Activated naive CD4-positive, alpha-beta T cell treated with Interleukin-2 at 50 U/mL for 16 hours (primary cell): ENCODE data around the gene COPZ2.
"Not testable (repeated sequence)": the region's sequence is repeated elsewhere in the genome, so short reads cannot be mapped to it uniquely, and the experiment has no call there.

Experiments
- DNase-seq: peaks from one replicate; pipeline ENCODE4 v3.0.0-alpha.2; 2020

Gene COPZ2

DNA sequence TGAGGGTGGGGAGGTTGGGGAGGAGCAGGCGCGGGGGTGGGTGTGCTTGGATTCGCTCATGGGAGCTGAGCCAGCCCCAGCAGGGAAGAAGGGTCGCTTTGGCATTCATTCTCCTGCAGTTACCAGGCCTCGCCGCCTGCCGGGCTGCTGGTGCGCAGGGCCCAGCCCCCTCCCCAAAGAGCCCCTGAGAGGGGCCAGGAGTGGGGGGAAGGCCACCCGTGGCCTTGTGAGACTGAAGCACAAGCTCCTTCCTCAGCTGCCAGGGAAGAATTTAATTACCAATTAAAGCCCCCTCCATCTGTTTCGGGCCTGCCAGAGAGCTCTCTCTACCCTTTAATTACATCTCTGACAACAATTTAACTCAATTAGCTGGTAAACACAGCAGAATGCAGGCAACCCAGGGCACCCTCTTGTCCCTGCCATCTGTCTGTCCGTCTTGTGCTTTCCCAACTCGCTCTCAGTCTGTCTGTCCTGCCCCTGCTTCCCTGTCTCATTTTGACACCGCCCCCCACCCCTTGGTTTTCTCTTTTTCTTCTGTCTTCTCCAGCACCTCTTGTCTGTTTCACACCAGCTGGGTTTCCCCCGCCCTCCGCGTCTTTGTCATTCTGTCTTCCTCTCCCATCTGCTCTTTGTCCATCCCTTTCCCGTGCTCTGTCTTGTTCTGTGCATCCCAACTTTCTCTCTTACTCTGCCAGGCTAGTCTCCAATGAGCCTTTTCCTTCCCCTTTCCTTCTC, 34.0 kb downstream of the COPZ2 start:
- no peak for DNase-seq

DNA sequence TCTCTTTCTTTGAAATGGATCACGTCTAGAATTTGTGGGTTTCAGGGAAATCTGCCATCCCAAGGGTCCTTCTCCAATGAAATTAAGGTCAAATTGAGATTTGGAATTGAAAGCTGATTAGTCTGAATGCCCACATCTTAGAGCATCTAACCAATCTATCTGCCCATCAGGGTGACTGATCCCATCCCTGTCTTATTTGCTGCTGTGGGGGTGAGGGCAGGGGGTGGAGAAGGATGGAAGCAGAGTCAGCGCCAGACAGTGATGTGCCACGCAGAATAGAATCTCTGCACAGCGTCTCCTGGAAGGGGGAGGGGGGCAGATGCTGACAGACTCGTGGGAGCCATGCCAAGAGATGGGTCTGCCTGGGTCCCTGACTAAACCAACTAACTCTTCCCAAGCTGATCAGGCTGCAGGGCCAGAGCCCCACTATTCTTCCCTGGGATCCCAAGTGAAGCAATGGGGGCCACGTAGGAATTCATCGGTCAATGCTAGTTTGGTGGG, 34.6 kb downstream of the COPZ2 start:
- no peak for DNase-seq

DNA sequence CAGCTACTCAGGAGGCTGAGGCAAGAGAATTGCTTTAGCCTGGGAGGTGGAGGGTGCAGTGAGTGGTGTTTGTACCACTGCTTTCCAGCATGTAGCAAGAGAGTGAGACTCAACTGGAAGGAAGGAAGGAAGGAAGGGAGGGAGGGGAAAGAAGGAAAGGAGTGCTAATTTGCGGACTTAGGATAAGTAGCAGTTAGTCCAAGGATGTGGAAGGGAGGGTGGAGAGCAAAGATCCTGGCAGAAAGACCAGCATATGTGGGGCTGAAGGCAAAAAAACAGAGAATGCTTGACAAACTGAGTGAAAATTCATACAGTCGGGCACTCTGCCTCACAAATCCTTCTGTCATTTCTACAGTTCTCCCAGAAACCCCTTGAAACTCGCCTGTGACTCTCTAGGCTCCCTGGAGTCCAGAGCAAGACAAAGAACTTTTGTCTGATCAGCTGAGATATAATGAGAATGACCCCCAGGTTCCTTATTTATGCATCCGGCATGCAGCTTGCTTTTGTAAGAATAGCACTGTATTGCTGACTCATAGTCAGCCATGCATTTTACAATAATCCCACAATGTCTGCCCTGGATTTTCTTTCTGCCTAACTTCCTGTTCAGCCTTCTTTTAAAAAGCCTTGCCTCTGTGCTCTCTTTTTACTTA, 35.2 kb downstream of the COPZ2 start:
- DNase-seq: no peak

DNA sequence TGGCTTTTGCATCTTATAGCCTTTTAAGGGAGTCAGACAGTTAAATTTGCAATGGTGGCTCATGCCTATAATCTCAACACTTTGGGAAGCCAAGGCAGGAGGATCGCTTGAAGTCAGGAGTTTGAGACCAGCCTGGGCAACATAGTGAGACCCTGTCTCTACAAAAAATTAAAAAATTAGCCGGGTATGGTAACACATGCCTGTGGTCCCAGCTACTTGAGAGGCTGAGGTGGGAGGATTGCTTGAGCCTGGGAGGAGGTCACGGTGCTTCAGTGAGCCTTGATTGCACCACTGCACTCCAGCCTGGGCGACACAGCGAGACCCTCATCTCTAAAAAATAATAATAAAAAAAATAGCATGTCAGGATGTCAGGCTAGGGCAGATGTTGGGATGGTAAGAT, 35.9 kb downstream of the COPZ2 start:
- not testable (repeated sequence) for DNase-seq

DNA sequence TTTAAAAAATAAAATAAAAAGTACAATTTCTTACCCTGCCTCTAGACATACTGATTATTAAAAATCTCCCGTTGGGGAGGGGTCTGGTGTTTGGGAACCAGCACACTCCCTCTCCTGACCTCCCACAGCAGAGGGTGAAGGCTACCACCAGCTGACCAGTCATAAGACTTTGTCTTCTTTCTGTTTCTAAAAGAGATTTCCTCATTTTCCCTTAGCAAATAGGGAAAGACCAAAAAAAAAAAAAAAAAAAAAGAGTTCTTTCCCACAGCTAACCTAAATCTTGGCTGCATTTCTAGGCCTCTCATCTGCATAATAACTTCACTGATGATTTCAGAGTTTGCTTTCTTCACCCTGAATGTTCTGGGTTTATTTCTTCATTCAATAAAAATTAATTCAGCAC, 36.4 kb downstream of the COPZ2 start:
- no peak for DNase-seq

DNA sequence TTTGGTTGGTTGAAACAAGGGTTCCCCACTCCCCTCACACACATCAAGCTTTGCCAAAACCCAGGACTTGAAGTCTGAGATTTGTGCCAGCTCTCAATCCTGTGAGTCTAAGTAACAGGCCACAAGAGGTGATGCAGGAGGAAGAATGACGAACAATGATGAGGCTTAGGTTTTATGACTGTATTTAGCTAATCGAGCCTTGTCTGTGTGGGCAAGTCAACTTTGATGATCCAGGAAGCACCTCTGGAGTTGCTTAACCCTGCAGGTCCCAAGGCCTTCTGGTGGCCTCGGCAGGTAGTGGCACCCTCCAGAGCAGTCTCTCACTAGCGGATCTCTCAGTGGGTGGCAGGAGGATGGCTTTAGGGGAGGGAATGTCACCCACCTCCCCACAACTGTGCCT, 38.0 kb downstream of the COPZ2 start:
- no peak for DNase-seq

DNA sequence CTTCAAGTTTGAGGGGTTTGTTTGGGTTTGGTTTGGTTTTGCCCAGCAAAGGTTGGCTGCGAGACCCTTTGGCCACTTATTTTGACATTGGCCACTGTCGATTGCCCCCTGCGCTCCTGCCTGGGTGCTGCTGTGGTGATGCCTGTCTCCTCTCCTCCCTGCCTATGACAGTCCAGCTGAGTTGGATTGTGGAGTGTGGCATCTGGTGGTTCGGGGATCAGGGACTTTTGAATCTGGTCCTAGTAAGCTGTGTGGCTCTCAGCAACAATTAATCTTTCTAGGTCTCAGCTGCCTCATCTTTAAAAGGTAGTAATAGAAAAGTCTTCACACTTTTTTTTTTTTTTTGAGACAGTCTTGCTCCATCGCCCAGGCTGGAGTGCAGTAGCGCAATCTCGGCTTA, 39.6 kb downstream of the COPZ2 start:
- DNase-seq: no peak

DNA sequence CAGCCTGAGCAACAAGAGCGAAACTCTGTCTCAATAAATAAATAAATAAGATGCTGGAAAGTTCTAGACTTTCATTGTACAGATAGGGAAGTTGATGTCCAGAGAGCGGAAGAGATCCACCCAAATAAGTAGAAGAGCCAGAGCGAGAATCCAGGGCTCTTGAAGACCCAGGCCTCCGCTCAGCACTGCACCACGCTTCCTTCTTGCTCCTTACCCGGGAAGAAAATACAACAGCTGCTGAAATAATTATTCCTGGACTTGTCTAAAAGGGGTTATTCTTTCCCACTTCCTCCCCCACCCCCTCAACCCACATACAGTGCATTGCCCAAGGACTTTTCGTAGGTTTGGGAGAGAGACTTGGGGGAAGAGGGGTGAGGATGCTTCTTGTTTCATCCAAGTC, 40.0 kb downstream of the COPZ2 start:
- DNase-seq: no peak

DNA sequence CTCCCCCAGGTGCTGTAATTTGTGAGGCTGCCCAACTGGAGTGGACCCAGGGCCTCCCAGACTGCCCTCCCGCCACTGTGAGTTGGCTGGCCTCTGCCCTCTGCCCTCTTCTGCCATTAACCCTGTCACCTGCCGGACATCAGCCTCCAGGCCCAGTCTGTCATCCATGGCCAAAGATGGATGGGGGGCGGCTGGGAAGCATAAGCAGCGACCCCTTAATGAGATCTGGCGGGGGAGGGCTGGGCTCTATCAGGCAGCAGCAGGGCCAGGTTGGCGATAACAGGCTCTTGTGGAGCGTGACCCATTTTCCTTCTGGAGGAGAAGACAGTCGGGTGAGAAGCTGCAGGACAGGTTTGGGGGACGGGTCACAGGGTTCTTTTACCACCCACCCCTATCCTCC, 41.4 kb downstream of the COPZ2 start:
- DNase-seq: no peak

DNA sequence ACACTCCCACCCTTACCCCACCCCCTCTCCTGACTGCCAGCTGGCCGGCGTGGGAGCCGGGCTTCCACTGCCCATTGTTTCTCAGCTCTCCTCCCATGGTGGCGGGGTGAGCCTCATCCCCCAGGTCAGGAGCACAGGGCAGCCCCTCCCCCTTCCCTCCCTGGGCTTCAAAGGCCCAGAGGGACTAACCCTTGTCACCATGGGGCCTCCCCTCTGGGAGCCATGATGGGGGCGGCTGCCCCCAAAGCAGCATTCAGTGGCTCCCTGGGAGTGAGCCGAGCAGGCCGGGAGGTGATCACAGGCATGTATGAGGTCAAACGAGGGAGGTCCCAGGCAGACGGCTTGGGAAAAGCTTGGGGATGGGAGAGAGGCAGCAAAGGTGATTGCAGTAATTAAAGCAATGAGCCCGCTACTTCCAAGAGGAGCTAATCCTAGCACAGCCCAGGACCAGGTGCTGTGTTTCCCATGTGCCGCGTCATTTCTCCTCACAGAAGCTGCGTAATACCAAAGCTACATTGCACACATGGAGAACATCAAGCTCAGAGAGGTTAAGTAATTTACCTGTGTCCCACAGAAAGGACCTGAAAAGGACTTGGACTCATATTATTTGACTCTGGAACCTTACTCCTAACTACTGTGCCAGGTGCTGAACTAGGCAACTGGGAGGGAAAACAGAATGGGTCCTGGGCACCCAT, 42.2 kb downstream of the COPZ2 start:
- DNase-seq: no peak

DNA sequence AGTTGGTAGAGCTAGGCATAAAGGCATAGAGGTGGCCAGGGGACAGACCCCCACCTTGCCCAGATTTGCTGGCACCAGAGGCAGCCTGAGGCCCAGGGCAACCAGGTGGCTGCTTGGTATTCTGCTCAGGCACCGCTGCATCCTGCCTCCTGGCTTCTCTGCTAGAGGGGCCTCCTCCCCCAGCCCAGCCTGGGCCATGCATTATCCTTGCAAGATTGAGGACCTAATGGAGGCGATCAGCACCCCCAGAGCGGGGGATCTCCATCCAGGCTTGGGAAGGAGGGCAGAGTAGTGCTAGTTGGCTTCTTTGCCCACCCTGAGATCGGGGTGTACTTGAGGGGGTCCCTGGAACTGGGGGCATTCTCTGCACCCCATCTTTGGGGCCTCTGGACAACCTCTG, 42.9 kb downstream of the COPZ2 start:
- DNase-seq: no peak

DNA sequence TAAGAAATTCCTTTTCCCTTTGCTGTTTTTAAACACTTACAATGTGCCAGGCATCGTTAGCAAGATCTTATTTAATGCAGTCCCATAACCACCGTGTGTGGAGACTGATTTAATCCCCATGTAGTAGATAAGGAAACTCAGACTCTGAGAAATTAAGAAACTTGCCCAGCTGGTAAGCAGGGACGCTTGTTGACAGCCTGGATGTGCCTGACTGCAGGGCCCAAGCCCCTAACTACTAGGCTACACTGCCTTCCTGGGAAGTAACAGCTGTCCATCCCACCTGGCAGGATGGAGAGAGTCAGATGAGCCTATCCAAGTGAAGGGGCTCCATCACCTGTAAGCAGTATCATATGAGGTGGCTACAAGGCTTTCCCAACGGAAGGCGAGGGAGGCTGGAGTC, 43.6 kb downstream of the COPZ2 start:
- no peak for DNase-seq

DNA sequence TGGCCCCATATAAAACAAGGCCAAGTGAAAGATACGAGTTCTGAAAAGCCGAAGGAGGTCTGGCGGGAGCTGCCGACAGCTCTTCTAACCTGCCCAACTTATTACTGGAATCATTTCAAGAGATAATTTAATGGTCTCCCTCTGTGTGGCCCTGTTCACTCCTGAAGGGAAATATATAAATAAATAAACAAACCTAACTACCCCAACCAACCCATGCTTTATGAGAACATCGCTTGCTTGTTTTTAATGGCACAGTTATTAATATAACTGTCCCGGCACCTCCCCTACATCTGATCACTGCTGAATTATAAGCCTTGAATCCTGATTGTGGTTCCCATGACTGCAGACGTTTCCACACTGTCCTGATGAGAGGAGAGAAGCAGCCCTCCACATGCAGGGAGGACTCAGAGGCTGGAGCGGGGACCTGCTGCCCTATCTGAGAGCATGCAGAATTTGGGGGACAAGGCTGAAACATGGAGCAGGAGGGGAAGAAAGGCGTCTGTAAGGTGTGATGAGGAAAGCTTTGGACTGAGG, 44.5 kb downstream of the COPZ2 start:
- no peak for DNase-seq

DNA sequence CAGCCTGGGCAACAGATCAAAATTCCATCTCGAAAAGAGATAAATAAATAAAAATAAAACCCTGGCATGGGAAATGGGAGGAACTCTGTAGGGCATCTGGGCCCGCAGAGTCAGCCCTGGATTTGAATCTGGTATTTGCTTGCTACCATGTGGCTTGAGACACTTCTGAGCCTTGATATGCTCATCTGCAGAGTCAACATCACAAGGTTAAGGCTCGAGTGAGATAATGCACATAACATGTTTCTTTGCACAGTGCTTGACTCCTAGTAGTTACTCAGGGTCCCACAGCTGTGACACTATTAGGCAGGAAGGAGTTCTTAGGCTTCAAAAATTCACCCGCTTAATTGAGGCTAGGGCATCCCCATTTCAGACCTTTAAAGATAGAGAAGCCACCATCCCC, 45.4 kb downstream of the COPZ2 start:
- DNase-seq: no peak

DNA sequence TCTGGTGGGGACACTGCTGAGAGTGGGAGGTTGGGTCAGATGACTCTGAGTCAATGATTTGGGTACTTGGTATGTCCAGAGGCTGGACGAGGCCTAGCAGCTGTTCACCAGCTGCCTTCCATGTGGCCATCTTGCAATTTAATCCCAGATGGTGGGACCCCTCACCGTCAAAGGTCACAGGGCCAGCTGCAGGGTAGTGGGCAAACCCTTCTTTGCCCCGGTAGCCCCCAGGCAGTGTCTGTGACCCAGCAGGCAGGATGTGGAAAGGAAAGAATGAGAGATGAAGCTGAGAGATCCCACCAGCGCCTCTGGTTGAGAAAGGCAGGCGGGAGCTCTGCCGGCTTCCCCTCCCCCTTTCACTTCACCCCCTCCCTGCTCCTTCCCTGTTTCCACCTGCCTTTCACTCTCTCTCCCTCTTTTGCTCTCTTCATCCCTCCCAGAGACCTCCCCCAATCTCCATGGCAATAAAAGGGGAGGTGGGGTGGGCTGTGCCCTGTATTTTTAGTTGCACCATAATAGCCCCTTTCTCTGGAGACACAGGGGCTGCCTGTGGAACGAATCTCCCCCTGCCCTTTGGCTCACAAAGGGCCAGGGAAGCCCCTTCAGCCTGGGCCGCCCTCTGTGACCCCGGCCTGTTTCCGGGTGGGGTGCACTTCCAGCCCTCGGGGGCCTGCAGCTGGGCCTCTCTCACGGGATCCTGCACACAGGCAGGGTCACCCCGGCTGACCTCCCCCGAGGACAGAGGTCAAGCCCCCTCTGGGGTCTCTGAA, 46.5 kb downstream of the COPZ2 start:
- no peak for DNase-seq

DNA sequence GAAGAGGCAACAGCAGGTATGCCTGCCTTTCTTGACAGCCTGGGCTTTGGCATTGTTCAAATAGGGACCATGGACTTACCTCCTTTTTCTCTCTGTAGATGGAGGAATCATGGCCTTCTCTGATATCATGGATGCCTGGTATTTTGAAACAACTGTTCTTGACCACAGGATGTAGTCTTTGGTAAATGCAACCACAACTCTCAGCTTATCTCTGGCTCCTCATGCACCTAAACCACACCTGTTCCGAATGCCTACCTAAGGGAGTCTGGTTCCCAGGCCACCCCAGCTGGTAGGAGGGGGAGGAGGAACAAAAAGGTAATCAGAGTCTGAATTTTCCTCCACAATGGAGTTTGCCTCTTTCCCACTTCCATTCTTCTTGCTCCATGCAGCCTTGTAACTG, 47.9 kb downstream of the COPZ2 start:
- DNase-seq: no peak

DNA sequence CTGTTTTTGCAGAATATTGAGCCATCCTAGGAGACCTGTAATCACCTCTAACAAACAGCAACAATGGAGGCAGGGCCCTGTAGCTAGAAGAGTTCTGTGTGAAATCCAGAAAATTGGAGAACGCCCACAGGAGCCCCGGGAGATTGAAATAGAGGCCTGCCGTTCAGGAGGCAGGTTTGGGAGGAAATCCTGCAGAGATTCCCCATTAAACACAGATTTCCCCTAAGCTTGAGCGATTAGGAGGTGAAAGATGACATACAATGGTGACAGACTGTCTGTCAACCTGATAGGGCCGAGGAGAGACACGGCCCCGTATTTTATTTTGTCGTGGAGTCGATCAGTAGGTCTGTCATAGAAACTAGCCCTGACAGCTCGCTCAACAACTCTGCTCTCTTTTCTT, 48.4 kb downstream of the COPZ2 start:
- DNase-seq: no peak

DNA sequence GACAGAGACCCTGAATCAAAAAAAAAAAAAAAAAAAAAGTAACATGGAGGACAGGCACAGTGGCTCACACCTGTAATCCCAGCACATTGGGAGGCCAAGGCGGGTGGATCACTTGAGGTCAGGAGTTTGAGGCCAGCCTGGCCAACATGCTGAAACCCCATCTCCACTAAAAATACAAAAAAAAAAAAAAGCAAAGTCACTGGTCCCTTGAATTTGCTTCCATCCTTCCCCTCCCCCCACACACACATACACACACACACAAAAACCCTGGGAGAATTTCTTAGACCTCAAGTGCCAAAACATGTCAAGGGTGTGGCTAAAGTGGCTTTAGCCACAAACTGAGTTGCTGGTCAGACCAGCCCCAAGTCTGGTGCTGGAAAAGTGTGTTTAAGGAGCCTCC, 49.2 kb downstream of the COPZ2 start:
- not testable (repeated sequence) for DNase-seq

DNA sequence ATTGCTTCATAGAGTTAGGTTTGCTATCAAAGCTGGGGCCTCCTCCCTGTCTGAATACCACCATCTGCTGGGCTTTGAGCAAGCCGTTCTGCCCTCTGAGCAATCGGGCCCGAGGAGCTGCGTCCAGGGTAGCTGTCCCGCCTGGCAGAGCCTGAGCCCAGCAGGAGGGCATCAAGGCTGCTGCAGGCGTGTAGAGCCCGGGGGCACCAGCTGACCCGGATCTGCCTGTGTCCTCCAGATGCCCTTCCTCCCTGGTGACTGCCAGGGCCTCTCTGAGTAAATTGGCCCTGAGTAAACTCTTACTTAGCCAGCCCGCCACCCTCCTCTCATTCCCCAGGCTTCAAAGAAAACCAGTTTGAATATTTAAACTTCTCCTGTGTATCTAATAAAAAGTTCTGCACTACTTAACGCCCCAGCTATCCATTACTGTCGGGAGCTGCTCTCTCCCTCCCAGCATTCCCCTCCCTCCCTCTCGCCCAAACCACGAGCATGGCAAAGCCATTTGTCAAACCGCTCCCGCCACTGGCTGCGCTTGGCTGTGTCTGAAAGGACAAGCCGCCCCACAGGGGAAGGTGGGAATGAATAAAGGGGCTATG, 50.3 kb downstream of the COPZ2 start:
- DNase-seq: no peak

DNA sequence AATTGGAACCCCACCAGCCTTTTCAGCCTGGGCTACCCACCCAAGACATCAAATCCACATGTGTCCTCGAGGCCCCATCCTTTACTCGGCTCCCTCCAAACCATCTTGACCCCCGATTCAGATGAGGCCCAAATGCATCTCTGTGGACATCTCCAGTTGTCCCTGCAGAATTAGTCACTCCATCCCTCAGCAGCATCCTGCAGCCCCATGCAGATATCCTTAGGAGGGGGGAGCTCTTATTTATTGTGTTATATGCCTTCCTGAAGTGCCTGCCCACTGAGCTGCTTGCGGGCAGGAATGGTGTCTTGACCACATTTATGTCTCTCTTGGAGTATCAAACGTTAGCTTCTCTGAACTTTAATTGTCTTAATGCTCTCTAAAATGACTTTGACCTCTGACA, 51.1 kb downstream of the COPZ2 start:
- no peak for DNase-seq

DNA sequence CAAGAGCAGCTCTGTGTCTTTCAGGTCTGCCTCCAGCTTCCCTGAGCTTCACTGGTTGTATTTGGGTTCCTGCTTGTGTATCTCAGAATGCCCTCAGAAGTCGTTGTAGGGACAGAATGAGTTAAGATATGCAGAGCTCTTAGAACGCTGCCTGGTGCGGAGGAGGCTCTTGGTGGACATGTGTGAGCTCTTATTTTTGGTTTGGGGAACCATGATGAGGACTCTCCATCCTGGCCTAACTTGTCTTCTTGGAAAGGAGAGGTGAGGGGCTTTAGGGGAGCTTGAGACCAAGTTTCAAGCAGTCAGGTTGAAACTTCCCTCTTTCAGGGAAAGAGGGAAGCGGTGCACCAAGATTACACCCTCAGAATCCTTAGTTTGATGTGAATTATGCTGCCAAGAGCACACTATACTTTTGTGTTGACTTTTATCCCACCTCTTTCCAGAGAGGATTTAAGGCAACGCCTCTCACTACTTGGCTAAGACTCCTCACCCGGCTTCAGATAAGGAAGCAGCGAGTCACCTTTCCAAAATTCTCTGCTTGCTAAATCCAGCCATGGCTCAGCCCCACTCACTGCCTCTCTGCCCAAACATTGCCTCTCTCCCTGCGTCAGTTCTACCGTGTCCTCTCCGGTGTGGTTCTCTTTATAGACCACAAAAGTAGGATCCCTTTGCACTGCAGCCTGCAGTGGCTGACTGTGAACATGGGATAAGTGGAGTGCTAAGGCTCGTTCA, 53.9 kb downstream of the COPZ2 start:
- DNase-seq: no peak
